GM21529 (cell line): ENCODE data around the gene CTAGE9.

ENCODE experiments used
- ATAC-seq: cut with Tn5 transposase; IDR thresholded peaks from one replicate; pipeline ENCODE4 v1.9.1; 2021; ENCODE audit not compliant: unreplicated experiment

CTAGE9 gene

DNA sequence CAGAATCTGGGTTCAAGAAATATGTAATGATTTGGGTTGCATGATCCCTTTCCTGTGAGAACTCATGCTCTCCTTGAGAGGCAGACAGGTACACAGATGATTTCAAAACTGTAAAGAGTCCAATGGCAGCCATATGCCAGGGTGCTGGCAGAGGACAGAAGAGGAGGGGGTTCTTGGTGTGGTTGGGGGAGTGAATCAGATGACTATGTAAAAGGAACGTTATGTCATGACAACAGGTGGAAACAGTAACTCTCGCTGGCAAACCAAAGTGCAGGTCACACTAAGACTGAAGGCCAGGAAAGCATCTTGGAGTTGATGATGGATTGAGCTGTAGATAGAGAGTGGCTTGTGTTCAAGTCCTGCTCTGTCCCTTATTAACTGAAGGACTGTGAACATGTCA, 29.9 kb downstream of the CTAGE9 start:
- ATAC-seq, result no peak

GRCh38 chr6:131678442-131678841, 32.4 kb downstream of the CTAGE9 start:
- ATAC-seq, result no peak

DNA sequence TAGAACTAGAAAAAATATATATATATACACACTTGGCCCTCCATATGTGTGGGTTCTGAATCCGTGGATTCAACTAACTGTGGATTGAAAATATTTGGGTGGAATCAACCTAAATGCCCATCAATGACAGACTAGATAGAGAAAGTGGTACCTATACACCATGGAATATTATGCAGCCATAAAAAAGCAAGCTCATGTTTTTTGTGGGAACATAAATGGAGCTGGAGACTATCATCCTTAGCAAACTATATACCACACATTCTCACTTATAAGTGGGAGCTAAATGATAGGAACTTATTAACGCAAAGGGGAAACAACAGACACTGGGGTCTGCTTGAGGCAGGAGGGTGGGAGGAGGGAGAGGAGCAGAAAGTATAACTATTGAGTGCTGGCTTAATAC, 37.6 kb downstream of the CTAGE9 start:
- ATAC-seq, result no peak

- no peak for ATAC-seq
Measured at GRCh38 chr6:131669891-131670290, 40.9 kb downstream of the CTAGE9 start.

- ATAC-seq, result no peak
Measured at GRCh38 chr6:131663578-131664165, 47.1 kb downstream of the CTAGE9 start.

- no peak for ATAC-seq
Measured at GRCh38 chr6:131660195-131660594, 50.6 kb downstream of the CTAGE9 start.
